Iris pigment epithelial cell (primary cell): ENCODE data around the gene WIF1.
A peak's percentile ranks its signal among the peaks of the same experiment; 100 is the strongest.

Source experiments
- DNase-seq: peaks from one replicate; pipeline ENCODE4 v3.0.0-alpha.2; 2011; ENCODE audit warnings: low read depth

The WIF1 gene, protein sequence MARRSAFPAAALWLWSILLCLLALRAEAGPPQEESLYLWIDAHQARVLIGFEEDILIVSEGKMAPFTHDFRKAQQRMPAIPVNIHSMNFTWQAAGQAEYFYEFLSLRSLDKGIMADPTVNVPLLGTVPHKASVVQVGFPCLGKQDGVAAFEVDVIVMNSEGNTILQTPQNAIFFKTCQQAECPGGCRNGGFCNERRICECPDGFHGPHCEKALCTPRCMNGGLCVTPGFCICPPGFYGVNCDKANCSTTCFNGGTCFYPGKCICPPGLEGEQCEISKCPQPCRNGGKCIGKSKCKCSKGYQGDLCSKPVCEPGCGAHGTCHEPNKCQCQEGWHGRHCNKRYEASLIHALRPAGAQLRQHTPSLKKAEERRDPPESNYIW

GRCh38 chr12:65121049-65121955, at the start of gene WIF1:
Gene WIF1, minus strand, starts transcription at chr12:65121305. Its CDS starts 114 bp downstream, at chr12:65121191.
- DNase-seq = no peak

- DNase-seq = peak; percentile 81
Observed at GRCh38 chr12:65170209-65170881, 49.2 kb upstream of the WIF1 start.

DNA sequence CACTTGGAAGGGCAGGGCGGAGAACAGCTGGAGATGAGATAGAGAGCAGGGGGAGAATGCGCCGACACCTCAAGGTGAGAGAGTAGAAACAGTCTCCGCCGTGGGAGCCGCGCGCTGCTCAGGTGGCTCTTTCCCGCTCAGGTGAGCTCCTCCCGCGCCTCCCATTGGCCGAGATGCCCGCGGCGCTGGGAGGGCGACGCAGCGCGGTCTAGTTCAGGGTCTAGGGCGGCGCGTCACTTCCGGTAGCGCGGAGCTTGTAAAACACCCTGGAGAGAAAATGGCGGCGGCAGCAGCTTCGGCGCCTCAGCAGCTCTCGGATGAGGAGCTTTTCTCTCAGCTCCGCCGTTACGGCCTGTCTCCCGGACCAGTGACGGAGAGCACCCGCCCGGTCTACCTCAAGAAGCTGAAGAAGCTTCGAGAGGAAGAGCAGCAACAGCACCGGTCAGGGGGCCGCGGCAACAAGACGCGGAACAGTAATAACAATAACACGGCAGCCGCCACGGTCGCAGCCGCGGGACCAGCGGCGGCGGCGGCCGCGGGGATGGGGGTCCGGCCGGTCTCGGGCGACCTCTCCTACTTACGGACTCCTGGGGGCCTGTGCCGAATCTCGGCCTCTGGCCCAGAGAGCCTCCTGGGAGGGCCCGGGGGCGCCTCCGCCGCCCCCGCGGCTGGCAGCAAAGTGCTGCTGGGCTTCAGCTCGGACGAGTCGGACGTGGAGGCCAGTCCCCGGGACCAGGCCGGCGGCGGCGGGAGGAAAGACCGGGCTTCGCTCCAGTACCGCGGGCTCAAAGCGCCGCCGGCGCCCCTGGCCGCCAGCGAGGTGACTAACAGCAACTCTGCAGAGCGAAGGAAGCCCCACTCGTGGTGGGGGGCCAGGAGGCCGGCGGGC, 48.5 kb upstream of the WIF1 start, which contains the start of gene LEMD3:
Gene LEMD3 (plus strand): TSS at position 264 of the 889 bp plus-strand sequence. CDS start 14 bp downstream, at position 278.
- DNase-seq = peak; percentile 92

DNA sequence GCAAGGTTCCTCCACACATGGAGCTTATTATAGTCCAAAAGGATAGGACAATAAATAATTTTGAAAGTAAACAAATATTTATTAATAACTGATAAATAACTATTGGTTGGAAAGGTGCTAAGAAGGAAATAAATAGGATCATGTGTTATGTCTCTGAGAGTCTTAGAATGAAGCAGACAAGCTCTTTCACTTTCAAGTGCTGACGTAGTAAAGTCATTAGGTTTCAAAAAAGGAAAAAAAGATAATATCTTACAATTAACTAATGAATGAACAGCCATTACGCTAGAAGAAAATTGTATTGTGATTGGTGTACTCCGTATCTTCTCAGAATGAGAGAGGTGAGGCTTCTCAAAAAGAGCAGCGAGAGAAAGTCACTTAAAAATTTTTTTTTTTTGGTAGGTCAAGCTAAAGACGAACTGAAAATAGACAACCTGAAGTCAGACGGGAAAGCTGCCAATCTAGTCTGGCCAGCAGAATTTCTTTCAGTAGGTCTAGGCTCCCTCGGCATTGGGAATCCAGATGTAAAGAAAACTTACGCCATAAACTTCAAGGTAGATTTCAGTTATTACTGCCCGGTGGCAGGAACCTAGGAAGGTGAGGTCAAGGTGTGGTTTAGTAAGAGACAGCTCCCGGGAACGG, 47.7 kb upstream of the WIF1 start:
- no peak for DNase-seq

- no peak for DNase-seq
Observed at GRCh38 chr12:65164774-65165173, 43.7 kb upstream of the WIF1 start.

GRCh38 chr12:65164244-65164643, 43.1 kb upstream of the WIF1 start:
- no peak for DNase-seq

GRCh38 chr12:65162609-65163008, 41.5 kb upstream of the WIF1 start:
- DNase-seq = no peak

DNA sequence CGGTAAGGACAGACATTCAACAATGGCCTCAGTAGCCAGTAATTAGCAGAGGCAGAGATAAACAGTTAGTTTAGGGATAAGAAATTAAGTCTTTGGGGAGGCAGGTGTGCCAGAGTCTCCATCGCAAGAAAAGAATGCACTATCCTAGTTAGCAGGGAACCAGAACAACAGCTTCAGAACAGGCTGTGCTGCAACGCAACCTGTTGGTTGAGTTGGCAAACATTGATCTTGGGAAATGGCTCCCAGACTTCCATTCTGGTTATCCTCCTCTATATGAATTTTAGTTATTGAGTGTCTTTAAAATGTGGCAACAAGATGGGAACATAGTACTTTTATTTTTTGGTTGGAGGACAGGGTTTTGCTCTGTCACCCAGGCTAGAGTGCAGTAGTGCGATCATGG, 36.0 kb upstream of the WIF1 start:
- DNase-seq = no peak

DNA sequence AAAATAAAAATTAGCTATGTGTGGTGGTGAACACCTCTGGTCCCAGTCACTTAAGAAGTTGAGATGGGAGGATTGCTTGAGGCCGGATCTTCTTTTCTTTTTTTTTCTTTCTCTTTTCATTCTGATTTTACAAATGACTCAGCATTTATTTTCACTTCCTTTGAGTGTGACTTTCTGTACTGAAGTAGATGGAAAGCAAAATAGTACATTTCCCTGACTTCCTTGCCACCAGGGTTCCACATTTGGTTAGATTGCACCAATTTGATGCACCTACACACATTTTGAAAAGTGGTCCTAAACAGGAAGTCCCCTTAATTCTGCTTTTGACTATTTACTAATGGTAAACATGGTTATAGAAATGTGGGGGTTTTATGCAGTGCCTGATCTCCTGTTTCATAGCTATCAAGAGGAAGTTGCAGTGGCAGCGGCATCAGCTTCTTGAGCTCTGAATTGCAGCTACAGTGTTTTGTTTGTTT, 35.3 kb upstream of the WIF1 start:
- peak; percentile 29 for DNase-seq

DNA sequence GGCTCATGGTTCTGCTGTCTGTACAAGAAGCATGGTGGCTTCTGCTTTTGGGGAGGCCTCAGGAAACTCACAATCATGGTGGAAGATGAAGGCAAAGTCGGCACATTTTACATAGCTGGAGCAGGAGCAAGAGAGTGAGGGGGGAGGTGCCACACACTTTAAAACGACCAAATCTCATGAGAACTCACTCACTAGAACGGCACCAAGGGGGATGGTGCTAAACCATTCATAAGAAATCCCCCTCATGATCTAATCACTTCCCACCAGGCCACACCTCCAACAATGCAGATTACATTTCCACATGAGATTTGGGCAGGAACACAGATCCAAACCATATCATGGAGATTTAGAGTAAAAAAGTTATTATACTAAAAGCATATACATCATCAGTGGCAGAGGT, 34.7 kb upstream of the WIF1 start:
- DNase-seq = no peak

DNA sequence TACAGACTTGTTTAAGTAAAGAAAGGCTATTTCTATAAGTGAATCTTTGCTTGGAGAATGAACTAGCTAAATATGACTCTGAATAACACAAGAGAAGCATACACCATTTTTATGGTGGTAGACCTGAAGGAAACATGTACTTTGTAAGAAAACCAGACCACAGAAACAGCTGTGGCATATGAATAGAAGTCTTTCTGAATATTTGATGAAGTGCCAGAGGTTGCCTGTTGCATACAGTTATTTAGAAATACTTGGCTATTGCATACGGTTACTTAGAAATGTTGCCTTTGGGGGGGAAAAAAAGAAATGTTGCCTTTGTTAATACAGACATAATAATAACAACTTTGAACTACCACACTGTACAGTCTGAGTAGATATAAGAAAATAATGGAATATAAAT, 31.5 kb upstream of the WIF1 start:
- DNase-seq = peak; percentile 51

- DNase-seq = peak; percentile 17
Observed at GRCh38 chr12:65152012-65152411, 30.9 kb upstream of the WIF1 start.

- DNase-seq = no peak
Observed at GRCh38 chr12:65147312-65147905, 26.3 kb upstream of the WIF1 start.

DNA sequence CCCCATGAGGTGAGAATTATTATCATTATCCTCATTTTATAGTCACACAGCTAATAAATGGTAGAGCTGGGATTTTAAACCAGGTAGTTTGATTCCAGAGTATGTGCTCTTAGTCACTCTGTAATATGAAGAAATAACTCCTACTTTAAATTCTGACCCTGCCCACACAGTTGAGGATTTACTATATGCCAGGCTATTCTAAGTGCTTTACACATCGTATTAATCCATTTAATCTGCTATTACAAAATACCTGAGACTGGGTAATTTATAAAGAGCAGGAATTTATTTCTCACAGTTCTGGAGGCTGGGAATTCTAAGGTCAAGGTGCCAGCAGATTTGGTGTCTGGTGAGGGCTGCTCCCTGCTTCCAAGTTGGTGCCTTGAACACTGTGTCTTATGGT, 19.6 kb upstream of the WIF1 start:
- DNase-seq = no peak

DNA sequence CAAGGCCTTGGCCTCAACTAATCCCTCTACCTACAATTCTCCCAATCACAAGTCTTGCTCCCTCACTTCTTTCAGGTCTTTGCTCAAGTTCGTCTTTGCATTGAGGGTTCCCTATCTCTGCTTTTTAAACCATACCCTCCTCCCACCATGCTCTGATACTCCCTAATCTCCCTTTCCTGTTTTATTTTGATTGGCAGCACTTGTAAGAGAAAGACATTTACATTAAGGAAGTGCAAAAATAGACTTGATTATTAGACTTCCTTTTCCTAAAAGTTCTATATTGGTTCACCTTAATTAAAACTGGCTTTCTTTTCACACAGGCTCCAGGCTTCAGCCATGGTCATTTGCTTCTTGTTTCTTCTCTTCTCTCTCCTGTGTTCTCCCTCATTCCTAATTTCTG, 18.3 kb upstream of the WIF1 start:
- no peak for DNase-seq

GRCh38 chr12:65133879-65134278, 12.8 kb upstream of the WIF1 start:
- DNase-seq = no peak

DNA sequence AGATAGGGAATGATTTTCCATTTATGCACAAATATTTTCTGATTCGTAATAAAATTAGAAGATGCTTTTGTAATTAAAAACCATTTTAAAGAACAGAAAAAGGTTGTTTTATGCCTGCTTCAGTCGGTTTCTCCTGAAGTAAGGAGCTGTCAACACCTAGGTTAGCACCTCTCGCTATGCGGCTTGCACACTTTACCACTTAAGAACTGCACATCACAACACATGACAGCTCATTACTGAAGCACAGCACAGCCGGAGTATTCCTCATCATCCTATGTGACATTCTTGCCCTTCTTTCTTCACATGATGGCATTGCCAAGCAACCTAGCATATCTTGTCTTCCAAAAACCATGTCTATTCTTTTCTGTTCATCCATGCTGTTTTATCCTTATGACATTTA, 5.4 kb upstream of the WIF1 start:
- DNase-seq = no peak

- no peak for DNase-seq
Observed at GRCh38 chr12:65125975-65126374, 4.9 kb upstream of the WIF1 start.

DNA sequence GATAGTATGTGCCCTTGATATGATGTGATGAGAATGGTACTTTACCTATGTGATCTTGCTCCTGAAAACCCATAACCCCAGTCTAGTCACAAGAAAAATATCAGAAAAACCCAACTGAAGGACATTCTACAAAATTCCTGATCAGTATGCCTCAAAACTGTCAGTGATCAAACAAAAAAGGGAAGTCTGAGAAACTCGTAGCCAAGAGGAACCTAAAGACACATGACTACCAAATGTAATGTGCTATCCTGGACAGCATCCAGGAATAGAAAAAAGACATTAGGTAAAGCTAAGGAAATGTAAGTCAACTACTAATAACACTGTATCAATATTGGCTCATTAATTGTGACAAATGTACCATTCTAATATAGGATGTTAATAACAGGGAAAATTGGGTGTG, 4.1 kb upstream of the WIF1 start:
- no peak for DNase-seq

GRCh38 chr12:65123435-65124063, 2.4 kb upstream of the WIF1 start:
- DNase-seq = peak; percentile 31
